GM18519 (cell line): ENCODE measurements around the gene GPR161.

Source experiments
- ATAC-seq: cut with Tn5 transposase; IDR thresholded peaks from one replicate; pipeline ENCODE4 v1.9.1; 2021; ENCODE audit warnings: mild to moderate bottlenecking, moderate library complexity; ENCODE audit not compliant: unreplicated experiment, low FRiP score

The GPR161 gene

DNA sequence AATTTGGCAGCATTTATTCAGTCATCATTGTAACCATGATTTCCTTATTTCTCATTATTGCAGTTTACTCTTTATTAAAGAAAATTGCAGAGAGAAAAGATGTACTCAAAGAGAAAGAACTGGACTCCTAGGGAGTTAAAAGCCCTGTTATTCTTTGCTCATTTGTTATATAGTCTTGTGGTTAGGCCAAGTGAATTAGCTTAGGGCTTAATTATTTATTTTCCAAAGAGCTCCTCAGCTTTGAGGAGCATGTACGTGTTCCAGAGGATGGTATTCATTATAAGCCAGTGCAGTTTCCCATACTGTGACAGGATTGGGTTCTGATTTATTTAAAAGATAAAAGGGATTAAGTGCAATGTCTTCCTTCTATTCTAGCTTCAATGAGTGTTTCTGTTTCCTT is 86.4 kb downstream of the GPR161 start:
- no peak for ATAC-seq

DNA sequence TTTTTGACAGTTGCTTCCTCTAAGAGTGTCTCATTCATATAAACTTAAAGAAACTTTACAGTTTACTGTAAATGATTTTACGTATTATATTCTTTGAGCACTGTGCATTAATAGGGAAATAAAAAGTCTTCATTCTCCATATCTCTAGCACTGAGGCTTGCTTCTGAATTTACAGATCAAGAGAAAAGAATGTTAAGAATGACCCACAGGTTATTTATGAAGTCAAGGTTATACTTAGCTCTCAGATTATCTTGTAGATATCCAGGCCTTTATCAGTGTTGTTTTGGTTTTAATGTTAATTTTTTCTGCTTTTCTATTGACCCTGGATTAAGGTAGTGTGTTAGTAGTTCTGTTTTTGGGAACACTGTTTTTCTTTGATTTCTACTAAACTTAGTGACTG is 91.4 kb downstream of the GPR161 start:
- ATAC-seq: no peak

DNA sequence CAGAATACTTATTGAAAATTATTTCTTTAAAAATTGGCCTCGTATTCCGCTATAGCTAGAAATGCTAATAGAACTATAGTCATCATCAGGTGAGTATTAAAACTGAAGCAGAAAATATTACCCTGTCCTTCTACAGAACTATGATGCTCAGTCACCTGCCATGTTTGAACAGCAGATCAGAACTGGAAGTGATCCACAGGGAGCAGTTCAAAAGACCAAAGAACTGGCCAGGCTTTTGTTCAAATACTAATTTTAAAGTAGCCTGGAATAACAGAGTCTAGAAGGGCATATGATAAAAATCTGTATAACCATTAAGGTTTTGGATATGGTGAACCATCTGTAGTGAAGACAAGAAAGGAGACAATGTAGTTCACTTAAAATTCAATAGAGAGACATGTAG is 94.4 kb downstream of the GPR161 start:
- no peak for ATAC-seq

DNA sequence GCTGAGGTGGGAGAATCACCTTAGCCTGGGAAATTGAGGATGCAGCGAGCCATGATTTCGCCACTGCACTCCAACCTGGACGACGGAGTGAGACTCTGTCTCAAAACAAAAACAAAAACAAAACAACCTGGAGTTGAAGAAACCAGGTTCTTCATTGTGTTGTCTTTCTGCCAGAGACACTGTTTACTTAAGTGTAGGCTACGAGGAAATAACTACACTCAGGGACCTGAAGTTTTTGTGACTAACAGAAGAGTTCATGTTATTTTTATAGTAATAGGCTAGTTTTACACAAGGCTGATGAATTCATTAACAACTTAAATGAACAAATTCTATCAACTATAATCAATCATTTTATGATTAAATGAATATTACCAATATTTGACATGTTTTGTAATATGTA is 101.4 kb downstream of the GPR161 start:
- ATAC-seq: no peak

DNA sequence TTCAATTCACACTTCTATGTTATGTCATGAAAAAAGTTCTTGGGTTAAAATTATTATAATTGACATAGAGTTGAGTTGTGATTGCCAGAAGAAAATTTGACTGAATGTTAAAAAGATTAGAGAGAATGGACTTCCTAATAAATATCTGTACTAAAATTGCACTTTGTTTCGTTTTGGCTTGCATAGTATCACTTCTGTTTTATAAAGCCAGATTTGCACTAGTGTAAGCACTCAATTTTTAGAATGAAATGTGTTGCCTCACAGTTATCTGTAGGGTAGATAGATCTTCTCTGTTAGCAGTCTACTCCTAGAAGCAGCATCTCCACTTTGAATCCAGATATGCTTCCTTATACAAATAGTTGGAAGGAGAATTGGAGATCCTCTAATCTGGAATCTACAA is 104.7 kb downstream of the GPR161 start:
- ATAC-seq: peak; percentile 74

DNA sequence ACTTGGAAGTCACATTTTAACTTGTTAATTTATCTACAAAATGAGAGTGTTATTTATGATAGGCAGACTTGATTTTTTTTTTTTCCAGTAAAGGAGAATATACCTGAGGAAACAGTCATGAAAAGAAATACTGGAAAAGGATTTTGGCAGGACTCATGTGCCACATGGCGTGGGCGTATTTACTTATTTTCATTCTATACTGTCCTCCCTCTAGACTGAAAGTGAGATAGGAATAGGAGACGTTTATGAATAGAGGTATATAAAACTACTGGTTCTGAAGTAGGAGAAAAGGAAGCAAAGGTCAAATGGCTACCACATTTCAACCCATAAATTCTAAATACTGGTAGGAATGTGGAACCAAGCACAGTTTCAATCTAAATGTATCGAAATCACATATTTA is 105.1 kb downstream of the GPR161 start:
- no peak for ATAC-seq

DNA sequence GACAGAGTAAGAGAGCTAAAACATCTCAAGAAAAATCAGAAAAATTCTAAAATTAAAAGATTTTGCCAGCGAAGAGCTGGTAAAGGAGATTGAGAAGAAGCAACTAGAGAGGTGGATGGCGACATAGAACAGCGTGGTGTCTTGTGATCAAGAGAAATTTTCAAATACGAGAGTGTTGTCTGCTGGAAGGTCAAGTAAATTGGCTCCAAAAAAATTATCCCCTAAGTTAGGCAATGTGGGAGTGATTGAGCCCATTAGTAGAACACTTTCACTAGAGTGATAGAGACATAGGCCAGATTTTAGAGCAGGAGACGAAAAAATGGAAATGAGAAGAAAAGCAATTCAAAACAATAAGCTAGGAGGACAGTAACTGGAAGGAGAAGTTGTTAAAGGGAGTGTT is 105.5 kb downstream of the GPR161 start:
- ATAC-seq: no peak
